Occipital lobe (tissue), 2 donors: ENCODE measurements around the gene OMP. TPM values are rescaled to one million over a fixed set of nuclear protein-coding genes. Genes with fewer than 3 reads are reported as not detected.

Experiments
- DNase-seq: peaks from one replicate; lab custom pipeline; 2025; lab: John Stamatoyannopoulos, UW
- total RNA-seq: library from RNA; depleted of rRNA; stranded (reverse); fragments of >200 nt; gene quantifications from one replicate; pipeline ENCODE4 v1.2.3, GENCODE V29; 2014

Gene OMP
- total RNA-seq, 1 donor from 2014 or later, result not detected

- DNase-seq, result no peak
Observed at GRCh38 chr11:77069336-77069968, 33.2 kb upstream of the OMP start.

GRCh38 chr11:77069969-77070582 lies 32.6 kb upstream of the OMP start:
- DNase-seq, result no peak

- no peak for DNase-seq
Observed at GRCh38 chr11:77071077-77071476, 31.6 kb upstream of the OMP start.

GRCh38 chr11:77071671-77072605 lies 30.7 kb upstream of the OMP start:
- DNase-seq, result no peak

- no peak for DNase-seq
Observed at GRCh38 chr11:77072851-77073327, 29.8 kb upstream of the OMP start.

GRCh38 chr11:77073328-77074001 lies 29.2 kb upstream of the OMP start:
- peak; percentile 48 for DNase-seq

- no peak for DNase-seq
Observed at GRCh38 chr11:77074205-77074604, 28.4 kb upstream of the OMP start.

- no peak for DNase-seq
Observed at GRCh38 chr11:77074626-77075221, 27.9 kb upstream of the OMP start.

- DNase-seq, result no peak
Observed at GRCh38 chr11:77075425-77075905, 27.2 kb upstream of the OMP start.

GRCh38 chr11:77079666-77080065 lies 23.0 kb upstream of the OMP start:
- DNase-seq, result no peak

GRCh38 chr11:77080643-77081210 lies 21.9 kb upstream of the OMP start:
- DNase-seq, result no peak

GRCh38 chr11:77081381-77081851 lies 21.2 kb upstream of the OMP start:
- no peak for DNase-seq

GRCh38 chr11:77081976-77082836 lies 20.4 kb upstream of the OMP start:
- no peak for DNase-seq

GRCh38 chr11:77082838-77083565 lies 19.6 kb upstream of the OMP start:
- no peak for DNase-seq

GRCh38 chr11:77083566-77084245 lies 18.9 kb upstream of the OMP start:
- no peak for DNase-seq

GRCh38 chr11:77084581-77085191 lies 18.0 kb upstream of the OMP start:
- no peak for DNase-seq

- no peak for DNase-seq
Observed at GRCh38 chr11:77085652-77086051, 17.0 kb upstream of the OMP start.
